ENCODE results near the gene KMT2E.

Gene KMT2E

GRCh38 chr7:105149827-105150226, 135.8 kb downstream of the KMT2E start:
- no peak for DNase-seq (ENCODE audit: low spot score)
- TF ChIP-seq CTCF (IDR thresholded peaks at IDR 0.05; ENCODE audit: borderline replicate concordance, control extremely low read depth, extremely low read depth, insufficient read depth, missing control alignments), result no peak
- in situ Hi-C loops (cut with MboI; ENCODE audit: low sequenced_read_pairs, unreplicated experiment), result no loop called here

GRCh38 chr7:105151152-105151551, 137.1 kb downstream of the KMT2E start:
- no peak for DNase-seq (ENCODE audit: low spot score)
- in situ Hi-C loops (cut with MboI; ENCODE audit: low sequenced_read_pairs, unreplicated experiment), result no loop called here
- no peak for TF ChIP-seq CTCF (IDR thresholded peaks at IDR 0.05; ENCODE audit: borderline replicate concordance, control extremely low read depth, extremely low read depth, insufficient read depth, missing control alignments)

- DNase-seq (ENCODE audit: low spot score), result no peak
- TF ChIP-seq CTCF (IDR thresholded peaks at IDR 0.05; ENCODE audit: borderline replicate concordance, control extremely low read depth, extremely low read depth, insufficient read depth, missing control alignments), result no peak
- in situ Hi-C loops (cut with MboI; ENCODE audit: low sequenced_read_pairs, unreplicated experiment), result no loop called here
These were observed 139.5 kb downstream of the KMT2E start for GRCh38 chr7:105153531-105153930.

- DNase-seq (ENCODE audit: low spot score), result no peak
- in situ Hi-C loops (cut with MboI; ENCODE audit: low sequenced_read_pairs, unreplicated experiment), result no loop called here
- TF ChIP-seq CTCF (IDR thresholded peaks at IDR 0.05; ENCODE audit: borderline replicate concordance, control extremely low read depth, extremely low read depth, insufficient read depth, missing control alignments), result no peak
These were observed 140.1 kb downstream of the KMT2E start for GRCh38 chr7:105154084-105154483.

- no peak for DNase-seq (ENCODE audit: low spot score)
- in situ Hi-C loops (cut with MboI; ENCODE audit: low sequenced_read_pairs, unreplicated experiment), result no loop called here
- no peak for TF ChIP-seq CTCF (IDR thresholded peaks at IDR 0.05; ENCODE audit: borderline replicate concordance, control extremely low read depth, extremely low read depth, insufficient read depth, missing control alignments)
These were observed 142.7 kb downstream of the KMT2E start for GRCh38 chr7:105156731-105157130.

- in situ Hi-C loops (cut with MboI; ENCODE audit: low sequenced_read_pairs, unreplicated experiment), result no loop called here
- no peak for DNase-seq (ENCODE audit: low spot score)
- no peak for TF ChIP-seq CTCF (IDR thresholded peaks at IDR 0.05; ENCODE audit: borderline replicate concordance, control extremely low read depth, extremely low read depth, insufficient read depth, missing control alignments)
These were observed 143.3 kb downstream of the KMT2E start for GRCh38 chr7:105157278-105157677.

GRCh38 chr7:105161366-105161765, 147.4 kb downstream of the KMT2E start:
- no peak for DNase-seq (ENCODE audit: low spot score)
- in situ Hi-C loops (cut with MboI; ENCODE audit: low sequenced_read_pairs, unreplicated experiment), result no loop called here
- no peak for TF ChIP-seq CTCF (IDR thresholded peaks at IDR 0.05; ENCODE audit: borderline replicate concordance, control extremely low read depth, extremely low read depth, insufficient read depth, missing control alignments)

All from GM13976 (cell line).